ENCODE results near the gene FHOD1. TPM values are rescaled to one million over a fixed set of nuclear protein-coding genes. Genes with fewer than 3 reads are reported as not detected.

FHOD1 gene
- total and polyA plus RNA-seq, 2 donors (not counting 1 experiment from before 2014, with no cell fraction given), result 46.3 to 46.9 TPM

DNA sequence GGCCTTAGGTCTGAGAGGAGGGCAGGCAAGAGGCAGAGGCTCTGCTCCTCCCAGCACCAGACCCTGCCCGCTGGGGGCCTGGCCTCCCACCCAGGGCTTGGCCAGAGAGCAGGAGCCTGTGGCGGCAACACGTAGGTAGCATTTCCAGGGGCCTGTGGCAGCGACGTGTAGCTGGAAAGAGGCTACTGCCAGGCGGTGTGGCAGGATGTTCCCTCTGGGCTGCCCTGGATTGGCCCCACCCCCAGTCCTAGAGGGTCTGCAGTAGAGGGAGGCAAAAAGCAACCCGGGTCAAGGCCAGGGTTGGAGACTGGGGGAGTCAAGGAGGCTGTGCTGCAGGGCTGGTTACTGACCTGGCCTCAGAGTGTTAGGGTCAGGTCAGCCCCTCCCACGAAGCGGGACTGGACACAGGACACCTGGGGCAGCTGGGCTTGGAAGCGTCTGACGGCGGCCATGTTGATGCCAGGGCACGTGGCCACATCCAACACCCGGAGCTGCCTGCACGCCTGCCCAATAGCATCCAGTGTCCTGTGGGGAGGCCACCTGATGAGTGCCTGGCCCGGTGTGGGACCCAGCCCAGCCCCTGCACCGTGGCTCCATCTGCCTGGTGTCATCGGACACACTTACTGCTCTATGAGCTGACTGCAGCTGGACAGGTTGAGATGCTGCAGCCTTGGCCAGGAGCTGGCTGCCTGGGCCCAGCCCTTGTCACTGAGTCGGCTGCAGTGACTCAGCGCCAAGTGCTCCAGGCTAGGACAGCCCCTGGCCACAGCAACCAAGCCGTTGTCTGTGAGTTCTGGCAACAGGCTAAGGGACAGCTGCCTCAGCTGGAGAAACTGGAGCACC lies 39.8 kb downstream of the FHOD1 start:
- H3K4me3 Mint-ChIP-seq, result no peak overlapping the region
- Histone ChIP-seq H3K79me2 (ENCODE audit: control insufficient read depth, insufficient read depth, low read length) (no peaks in the 10 kb centered on the region), H3K9ac (ENCODE audit: low read length) (no peak overlapping the region), H2AFZ (ENCODE audit: insufficient read depth, low read depth, low read length, poor library complexity, severe bottlenecking) (no peak overlapping the region), H3K4me1 (ENCODE audit: control insufficient read depth in 2 of 2, insufficient read depth in 2 of 2, low read length in 2 of 2) (no peaks in the 10 kb centered on the region), H3K27ac (ENCODE audit: low read length in 2 of 2) (no peak overlapping the region), H3K9me3 (ENCODE audit: control extremely low read depth in 1 of 3, control insufficient read depth in 2 of 3, insufficient read depth in 1 of 3, low read length in 2 of 3) (no peaks in the 10 kb centered on the region), H4K20me1 (ENCODE audit: control insufficient read depth, insufficient read depth, low read length, poor library complexity, severe bottlenecking) (no peaks in the 10 kb centered on the region), H3K27me3 (replicated peaks in 1 of 4; ENCODE audit: control extremely low read depth in 1 of 4, control insufficient read depth in 3 of 4, insufficient read depth in 4 of 4, low read length in 3 of 4) (no peaks in the 10 kb centered on the region), H3K4me3 (ENCODE audit: control extremely low read depth in 1 of 5, extremely low read depth in 1 of 5, insufficient read depth in 1 of 5, low read depth in 2 of 5, low read length in 4 of 5) (no peak overlapping the region), H3K4me2 (replicated peaks; ENCODE audit: low read depth, low read length, poor library complexity, severe bottlenecking) (no peak overlapping the region), H3K36me3 (replicated peaks in 1 of 2; ENCODE audit: control extremely low read depth in 1 of 2, control insufficient read depth in 1 of 2, extremely low read depth in 1 of 2, insufficient read depth in 2 of 2, low read length in 1 of 2) (peaks cover 0 to 11% of the 10 kb centered on the region in 2 experiments)
- intact Hi-C loops (cut with micrococcal nuclease), result no loop called here
- no peak for DNase-seq
- ChIA-PET POLR2A (no interaction called here), CTCF (interaction anchor here (1.2 kb wide), 1 partner anchor 10 kb away, joined by 3 read pairs; no protein-coding TSS in a partner anchor)
- ATAC-seq (ENCODE audit: low read depth), result no peak
- H3K9me3 Mint-ChIP-seq (ENCODE audit: insufficient read depth), result no peaks in the 10 kb centered on the region
- 95% methylated on average over 21 of the region's 21 CpGs for WGBS (ENCODE audit: insufficient coverage)
- TF ChIP-seq, protein P1, sequence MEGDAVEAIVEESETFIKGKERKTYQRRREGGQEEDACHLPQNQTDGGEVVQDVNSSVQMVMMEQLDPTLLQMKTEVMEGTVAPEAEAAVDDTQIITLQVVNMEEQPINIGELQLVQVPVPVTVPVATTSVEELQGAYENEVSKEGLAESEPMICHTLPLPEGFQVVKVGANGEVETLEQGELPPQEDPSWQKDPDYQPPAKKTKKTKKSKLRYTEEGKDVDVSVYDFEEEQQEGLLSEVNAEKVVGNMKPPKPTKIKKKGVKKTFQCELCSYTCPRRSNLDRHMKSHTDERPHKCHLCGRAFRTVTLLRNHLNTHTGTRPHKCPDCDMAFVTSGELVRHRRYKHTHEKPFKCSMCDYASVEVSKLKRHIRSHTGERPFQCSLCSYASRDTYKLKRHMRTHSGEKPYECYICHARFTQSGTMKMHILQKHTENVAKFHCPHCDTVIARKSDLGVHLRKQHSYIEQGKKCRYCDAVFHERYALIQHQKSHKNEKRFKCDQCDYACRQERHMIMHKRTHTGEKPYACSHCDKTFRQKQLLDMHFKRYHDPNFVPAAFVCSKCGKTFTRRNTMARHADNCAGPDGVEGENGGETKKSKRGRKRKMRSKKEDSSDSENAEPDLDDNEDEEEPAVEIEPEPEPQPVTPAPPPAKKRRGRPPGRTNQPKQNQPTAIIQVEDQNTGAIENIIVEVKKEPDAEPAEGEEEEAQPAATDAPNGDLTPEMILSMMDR (IDR thresholded peaks at IDR 0.05), result no peak
- TF ChIP-seq EZH2 (IDR thresholded peaks at IDR 0.05; ENCODE audit: borderline replicate concordance, insufficient read depth, low read depth, low read length, poor library complexity, severe bottlenecking), result no peak
- H3K27ac Mint-ChIP-seq, result no peak overlapping the region
- no peaks in the 10 kb centered on the region for H3K27me3 Mint-ChIP-seq
- no peaks in the 10 kb centered on the region for H3K4me1 Mint-ChIP-seq

DNA sequence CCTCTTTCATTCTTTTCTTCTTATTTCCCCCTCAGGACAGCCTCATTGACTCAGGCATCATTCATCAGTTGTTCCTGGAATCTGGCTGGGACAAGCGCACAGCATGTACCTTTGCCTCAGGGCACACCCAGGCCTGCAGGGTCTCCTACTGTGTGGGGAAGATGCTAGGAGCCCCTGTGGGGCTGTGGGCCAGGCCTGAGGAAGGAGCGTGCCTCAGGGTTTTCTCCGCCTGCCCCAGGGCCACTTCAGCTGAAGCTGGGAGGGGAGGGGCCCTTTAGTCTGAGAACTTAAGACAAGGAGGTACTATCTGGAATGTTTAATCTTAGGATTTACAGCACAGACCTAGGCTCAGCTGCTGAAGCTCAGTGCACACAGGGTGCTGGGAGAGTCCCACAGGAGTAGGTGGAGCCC lies 40.4 kb downstream of the FHOD1 start:
- POLR2A ChIA-PET, result no interaction called here
- no peaks in the 10 kb centered on the region for H3K79me2 ChIP-seq (ENCODE audit: control insufficient read depth, insufficient read depth, low read length)

More for the DNA sequence above, 40.4 kb downstream of the FHOD1 start:
- no peak overlapping the region for H2AFZ ChIP-seq (ENCODE audit: insufficient read depth, low read depth, low read length, poor library complexity, severe bottlenecking)
- H3K4me1 Mint-ChIP-seq, result no peaks in the 10 kb centered on the region
- H3K9me3 ChIP-seq (ENCODE audit: control extremely low read depth in 1 of 3, control insufficient read depth in 2 of 3, insufficient read depth in 1 of 3, low read length in 2 of 3), result no peaks in the 10 kb centered on the region
- no peak for DNase-seq
- no peak overlapping the region for H3K4me2 ChIP-seq (replicated peaks; ENCODE audit: low read depth, low read length, poor library complexity, severe bottlenecking)
- H3K36me3 ChIP-seq (replicated peaks in 1 of 2; ENCODE audit: control extremely low read depth in 1 of 2, control insufficient read depth in 1 of 2, extremely low read depth in 1 of 2, insufficient read depth in 2 of 2, low read length in 1 of 2), result peaks cover 0 to 16% of the 10 kb centered on the region in 2 experiments
- TF ChIP-seq EZH2 (IDR thresholded peaks at IDR 0.05; ENCODE audit: borderline replicate concordance, insufficient read depth, low read depth, low read length, poor library complexity, severe bottlenecking), result no peak
- TF ChIP-seq, protein P1 (IDR thresholded peaks at IDR 0.05), result no peak
- 100% methylated on average over 3 of the region's 3 CpGs for WGBS (ENCODE audit: insufficient coverage)
- no peak overlapping the region for H3K27ac Mint-ChIP-seq
- no peak for ATAC-seq (ENCODE audit: low read depth)
- no peaks in the 10 kb centered on the region for H3K27me3 ChIP-seq (replicated peaks in 1 of 4; ENCODE audit: control extremely low read depth in 1 of 4, control insufficient read depth in 3 of 4, insufficient read depth in 4 of 4, low read length in 3 of 4)
- no peak overlapping the region for H3K9ac ChIP-seq (ENCODE audit: low read length)
- no peaks in the 10 kb centered on the region for H3K9me3 Mint-ChIP-seq (ENCODE audit: insufficient read depth)
- CTCF ChIA-PET, result no interaction called here
- no peaks in the 10 kb centered on the region for H3K4me1 ChIP-seq (ENCODE audit: control insufficient read depth in 2 of 2, insufficient read depth in 2 of 2, low read length in 2 of 2)
- intact Hi-C loops (cut with micrococcal nuclease), result no loop called here
- no peaks in the 10 kb centered on the region for H4K20me1 ChIP-seq (ENCODE audit: control insufficient read depth, insufficient read depth, low read length, poor library complexity, severe bottlenecking)
- H3K4me3 ChIP-seq (ENCODE audit: control extremely low read depth in 1 of 5, extremely low read depth in 1 of 5, insufficient read depth in 1 of 5, low read depth in 2 of 5, low read length in 4 of 5), result no peak overlapping the region
- H3K4me3 Mint-ChIP-seq, result no peak overlapping the region
- no peaks in the 10 kb centered on the region for H3K27me3 Mint-ChIP-seq
- no peak overlapping the region for H3K27ac ChIP-seq (ENCODE audit: low read length in 2 of 2)

All from B cell (primary cell).